NCI-H2107 treated with DMSO at 0.1 percent for 48 hours (cell line): Measurements from ENCODE around the gene DNAI2.

Experiments used
- DNase-seq: peaks from one replicate; lab custom pipeline; 2025; ENCODE audit not compliant: unreplicated experiment; lab: John Stamatoyannopoulos, UW

Gene DNAI2, protein sequence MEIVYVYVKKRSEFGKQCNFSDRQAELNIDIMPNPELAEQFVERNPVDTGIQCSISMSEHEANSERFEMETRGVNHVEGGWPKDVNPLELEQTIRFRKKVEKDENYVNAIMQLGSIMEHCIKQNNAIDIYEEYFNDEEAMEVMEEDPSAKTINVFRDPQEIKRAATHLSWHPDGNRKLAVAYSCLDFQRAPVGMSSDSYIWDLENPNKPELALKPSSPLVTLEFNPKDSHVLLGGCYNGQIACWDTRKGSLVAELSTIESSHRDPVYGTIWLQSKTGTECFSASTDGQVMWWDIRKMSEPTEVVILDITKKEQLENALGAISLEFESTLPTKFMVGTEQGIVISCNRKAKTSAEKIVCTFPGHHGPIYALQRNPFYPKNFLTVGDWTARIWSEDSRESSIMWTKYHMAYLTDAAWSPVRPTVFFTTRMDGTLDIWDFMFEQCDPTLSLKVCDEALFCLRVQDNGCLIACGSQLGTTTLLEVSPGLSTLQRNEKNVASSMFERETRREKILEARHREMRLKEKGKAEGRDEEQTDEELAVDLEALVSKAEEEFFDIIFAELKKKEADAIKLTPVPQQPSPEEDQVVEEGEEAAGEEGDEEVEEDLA

DNA sequence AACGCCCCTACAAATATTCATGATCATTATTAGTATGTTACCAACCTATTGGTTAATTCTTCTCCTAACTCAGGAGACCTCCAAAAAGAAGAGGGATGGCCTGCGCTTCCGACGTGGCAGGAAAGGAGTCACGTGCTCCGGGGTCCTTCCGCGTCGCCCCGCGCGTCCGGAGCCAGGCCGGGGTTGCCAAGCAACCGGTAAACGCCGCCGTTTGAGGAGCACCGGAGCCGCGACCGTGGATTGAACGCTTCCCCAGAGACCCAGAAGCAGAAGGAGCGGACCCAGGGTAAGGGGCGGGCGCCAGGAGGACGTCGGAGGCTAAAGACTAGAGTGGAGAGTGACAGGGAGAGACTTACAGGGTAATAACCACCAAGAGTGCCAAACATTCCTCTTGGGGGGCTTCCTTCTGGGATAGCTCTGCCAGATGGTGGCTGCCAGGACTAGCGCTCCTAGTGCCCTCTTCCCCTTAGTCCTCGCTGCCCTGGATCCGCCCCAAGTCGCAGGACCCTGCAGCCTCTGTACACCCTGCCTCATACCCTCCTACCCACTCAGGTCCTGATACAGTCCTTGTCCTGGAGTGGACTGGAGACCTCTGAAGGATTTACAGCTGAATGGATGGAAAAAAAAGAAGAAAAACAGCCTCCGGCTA lies at the start of gene DNAI2:
Gene DNAI2, plus strand, starts transcription at position 175 of the 649 bp plus-strand sequence. CDS start 7,584 bp downstream, outside the sequence.
- peak; percentile 12 for DNase-seq

GRCh38 chr17:74224959-74225725 lies 48.9 kb upstream of the DNAI2 start:
- DNase-seq: no peak

DNA sequence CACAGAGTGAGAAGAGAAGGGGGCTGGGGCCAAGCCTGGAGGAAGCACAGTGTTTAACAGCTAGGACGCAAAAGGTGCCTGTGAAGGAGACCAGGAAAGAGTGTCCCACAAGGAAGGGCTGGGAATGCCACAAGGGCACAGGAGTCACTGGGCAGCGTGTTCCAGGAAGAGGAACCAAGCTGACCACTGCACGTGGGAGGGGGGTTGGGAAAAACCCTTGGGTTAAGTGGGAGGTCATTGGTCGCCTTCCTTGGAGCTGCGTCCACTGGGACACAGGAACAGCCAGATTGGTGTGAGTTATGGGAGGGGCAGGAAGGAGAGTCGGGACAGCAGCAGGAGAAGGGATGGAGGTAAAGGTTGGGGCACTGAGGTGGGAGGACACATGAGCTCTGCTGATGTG lies 47.8 kb upstream of the DNAI2 start:
- no peak for DNase-seq

- no peak for DNase-seq
These were observed 46.6 kb upstream of the DNAI2 start for GRCh38 chr17:74227271-74228080.

DNA sequence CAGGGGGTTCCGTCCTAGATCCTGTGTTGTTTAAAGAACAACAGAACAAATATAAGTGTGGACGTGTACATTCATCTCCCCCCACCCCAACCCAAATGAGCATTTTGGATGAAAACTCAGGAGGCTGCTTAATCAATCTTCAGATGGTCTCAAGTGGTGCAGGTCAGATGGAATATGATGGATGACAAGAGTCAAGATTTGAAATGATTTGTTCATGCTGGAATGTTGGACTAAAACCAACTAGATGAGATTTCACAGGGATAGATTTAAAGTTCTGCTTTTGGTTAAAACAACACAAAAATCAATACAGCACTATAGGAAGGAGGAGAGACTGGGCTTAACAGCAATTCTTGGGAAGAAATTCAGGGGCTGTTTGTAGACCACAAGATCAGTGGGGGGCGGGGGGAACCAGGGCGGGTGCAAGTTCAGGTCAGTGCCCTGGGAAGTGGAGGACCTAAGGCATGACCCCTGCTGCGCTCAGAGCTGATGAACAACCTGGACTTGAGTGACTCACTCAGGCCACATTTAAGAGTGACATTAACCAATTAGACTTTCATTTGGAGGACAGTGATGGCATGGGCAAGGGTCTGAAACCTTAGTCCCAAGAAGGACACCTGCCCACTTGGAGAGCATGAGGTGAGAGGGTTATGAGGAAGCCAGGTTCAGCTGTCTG lies 45.6 kb upstream of the DNAI2 start:
- DNase-seq: no peak

- DNase-seq: no peak
These were observed 43.1 kb upstream of the DNAI2 start for GRCh38 chr17:74230896-74231295.

GRCh38 chr17:74231928-74232907 lies 41.8 kb upstream of the DNAI2 start:
- DNase-seq: no peak

DNA sequence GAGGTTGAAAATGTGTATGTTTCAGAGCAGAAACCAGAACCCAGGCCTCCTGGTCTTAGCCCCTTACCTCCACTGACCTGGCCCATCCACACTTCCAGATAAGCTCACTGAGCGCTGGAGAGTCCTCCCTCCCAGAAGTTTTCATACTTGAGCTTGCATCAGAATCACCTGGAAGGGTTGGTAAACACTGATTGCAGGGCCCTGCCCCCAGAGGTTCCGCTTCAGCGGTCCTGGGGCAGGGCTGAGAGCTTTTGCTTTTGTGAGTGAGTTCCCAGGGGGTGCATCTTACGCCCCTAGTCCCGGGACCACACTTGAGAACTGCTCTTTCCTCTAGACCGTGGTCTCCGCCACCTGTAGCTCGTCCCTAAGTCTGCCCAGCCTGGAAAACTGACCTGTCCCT lies 40.1 kb upstream of the DNAI2 start:
- DNase-seq: no peak

DNA sequence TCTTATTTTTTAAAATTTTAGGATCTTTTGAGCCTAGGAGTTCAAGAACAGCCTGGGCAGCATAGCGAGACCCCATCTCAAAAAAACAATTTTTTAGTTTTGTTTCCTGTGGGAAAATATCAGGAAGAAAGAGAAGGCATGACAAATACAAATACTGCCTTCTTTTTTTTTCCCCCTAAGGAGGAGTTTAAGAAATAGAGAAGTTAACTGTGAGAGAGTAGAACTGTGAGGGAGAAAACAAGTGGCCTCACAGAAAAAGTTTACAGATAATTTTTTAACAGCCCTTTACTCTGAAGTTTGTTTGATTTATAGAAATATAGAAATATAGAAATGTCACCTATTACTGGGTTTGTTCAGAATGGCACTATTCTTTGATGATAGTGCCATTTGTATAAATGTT lies 39.5 kb upstream of the DNAI2 start:
- DNase-seq: no peak

- no peak for DNase-seq
These were observed 38.9 kb upstream of the DNAI2 start for GRCh38 chr17:74235040-74235581.

DNA sequence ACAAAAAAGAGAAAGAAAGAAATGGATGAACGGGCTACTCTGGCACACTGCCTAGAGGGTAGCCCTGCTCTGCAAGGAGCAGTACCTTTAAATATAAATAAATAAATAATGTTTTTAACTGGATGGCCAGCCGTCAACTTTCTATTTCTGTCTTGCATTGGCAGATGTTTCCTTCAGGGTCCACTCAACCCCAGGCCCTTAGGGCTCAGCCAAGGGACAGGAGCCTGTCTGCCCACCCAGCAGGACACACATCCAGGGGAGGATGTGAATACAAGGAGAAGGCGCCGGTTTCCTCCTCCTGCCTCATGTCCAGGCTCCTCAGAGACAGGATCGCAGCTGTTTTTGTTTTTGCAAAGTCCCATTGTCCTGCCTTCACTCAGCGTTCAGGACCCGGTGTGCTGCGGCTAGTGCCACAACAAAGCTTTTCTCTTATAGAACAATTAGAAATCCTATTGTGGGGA lies 38.1 kb upstream of the DNAI2 start:
- DNase-seq: no peak

DNA sequence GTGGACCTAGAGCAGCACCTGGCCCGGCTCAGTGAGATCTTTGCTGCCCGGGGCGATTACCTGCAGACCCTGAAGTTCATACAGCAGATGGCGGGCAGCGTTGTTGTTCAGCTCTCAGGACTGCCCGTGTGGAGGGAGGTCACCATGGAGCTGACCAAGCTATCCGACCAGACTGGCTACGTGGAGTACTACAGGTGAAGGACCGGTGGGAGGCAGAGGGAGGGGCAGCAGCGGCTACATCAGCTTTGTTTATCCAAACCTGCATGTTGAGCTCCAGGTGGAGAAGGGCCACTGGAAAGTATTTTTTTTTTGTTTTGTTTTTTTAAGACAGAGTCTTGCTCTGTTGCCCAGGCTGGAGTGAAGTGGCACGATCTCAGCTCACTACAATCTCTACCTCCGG lies 36.7 kb upstream of the DNAI2 start:
- DNase-seq: no peak

DNA sequence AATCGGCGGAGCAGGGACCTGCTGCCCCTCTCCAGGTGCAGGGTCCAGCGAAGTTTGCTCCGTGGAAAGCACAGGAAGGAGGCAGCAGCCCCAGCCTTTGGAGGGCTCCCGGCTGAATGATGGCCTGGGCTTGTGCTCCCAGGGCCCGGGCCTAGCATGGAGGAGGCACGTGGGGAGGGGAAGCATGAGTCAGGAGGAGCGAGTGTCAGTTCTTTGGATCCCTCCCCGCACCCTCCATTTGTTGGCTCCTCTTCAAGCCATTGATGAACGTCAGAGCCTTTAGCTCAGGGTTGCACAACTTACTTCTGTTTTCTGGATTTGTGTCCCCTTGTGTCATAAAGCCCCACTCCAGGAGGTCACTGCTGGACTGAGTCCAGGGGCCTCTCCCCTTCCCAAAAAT lies 34.9 kb upstream of the DNAI2 start:
- no peak for DNase-seq

DNA sequence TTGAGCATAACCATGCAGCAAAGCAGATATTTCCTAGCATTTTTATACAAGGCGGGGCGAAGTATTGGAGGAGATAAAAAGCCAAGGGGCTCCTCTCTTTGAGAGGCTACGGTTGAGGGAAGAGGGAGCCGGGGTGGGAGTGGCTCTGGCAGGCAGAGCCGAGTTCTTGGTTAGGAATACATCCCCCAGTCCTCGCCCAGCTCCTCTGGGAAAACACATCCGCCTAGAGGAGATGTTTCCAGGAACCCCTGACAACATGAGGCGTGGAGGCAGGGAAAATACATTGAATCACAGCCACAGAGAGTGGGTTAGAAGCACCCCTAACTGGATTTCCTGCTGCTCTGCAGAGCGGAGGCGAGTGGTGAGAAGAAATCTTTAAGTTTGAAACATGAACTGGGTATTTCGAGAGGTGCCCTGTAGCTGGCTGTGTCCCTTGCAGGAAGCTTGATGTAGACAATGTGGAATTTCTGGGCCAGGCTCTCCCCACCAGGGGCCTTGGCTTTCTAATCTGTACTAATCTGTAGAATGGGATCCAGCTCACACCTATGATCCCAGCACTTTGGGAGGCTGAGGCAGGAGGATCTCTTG lies 33.3 kb upstream of the DNAI2 start:
- no peak for DNase-seq

GRCh38 chr17:74241431-74241830 lies 32.6 kb upstream of the DNAI2 start:
- DNase-seq: no peak

DNA sequence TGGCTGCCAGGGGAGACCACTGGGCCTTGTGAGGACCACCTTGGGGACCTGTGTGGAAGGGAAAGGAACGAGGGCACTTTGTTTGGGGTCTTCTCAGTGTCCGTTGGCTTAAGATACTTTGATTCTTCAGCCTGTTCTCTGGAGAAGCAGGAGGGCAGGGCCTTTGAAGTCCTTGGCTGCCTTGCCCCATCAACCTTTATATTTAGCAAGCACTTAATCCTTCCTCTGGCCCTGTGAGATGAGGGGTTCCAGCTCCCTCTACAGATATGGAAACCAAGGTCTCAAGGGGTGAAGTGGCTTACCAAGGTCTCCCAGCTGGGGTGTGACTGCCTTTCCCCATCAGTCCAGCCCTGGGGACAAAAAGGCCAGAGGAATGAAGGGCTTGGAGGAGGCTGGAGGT lies 32.2 kb upstream of the DNAI2 start:
- no peak for DNase-seq

GRCh38 chr17:74243013-74243755 lies 30.9 kb upstream of the DNAI2 start:
- DNase-seq: no peak
